HG02852 (cell line): ENCODE data around the gene CCDC159.
"Not testable (repeated sequence)": the region's sequence is repeated elsewhere in the genome, so short reads cannot be mapped to it uniquely, and the experiment has no call there.

Experiments
- ATAC-seq: cut with Tn5 transposase; IDR thresholded peaks from one replicate; pipeline ENCODE4 v1.9.1; 2021; ENCODE audit warnings: mild to moderate bottlenecking, moderate library complexity; ENCODE audit not compliant: unreplicated experiment

CCDC159 gene, protein sequence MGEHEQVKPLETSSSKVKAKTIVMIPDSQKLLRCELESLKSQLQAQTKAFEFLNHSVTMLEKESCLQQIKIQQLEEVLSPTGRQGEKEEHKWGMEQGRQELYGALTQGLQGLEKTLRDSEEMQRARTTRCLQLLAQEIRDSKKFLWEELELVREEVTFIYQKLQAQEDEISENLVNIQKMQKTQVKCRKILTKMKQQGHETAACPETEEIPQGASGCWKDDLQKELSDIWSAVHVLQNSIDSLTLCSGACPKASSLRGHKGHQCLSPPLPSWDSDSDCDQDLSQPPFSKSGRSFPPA

DNA sequence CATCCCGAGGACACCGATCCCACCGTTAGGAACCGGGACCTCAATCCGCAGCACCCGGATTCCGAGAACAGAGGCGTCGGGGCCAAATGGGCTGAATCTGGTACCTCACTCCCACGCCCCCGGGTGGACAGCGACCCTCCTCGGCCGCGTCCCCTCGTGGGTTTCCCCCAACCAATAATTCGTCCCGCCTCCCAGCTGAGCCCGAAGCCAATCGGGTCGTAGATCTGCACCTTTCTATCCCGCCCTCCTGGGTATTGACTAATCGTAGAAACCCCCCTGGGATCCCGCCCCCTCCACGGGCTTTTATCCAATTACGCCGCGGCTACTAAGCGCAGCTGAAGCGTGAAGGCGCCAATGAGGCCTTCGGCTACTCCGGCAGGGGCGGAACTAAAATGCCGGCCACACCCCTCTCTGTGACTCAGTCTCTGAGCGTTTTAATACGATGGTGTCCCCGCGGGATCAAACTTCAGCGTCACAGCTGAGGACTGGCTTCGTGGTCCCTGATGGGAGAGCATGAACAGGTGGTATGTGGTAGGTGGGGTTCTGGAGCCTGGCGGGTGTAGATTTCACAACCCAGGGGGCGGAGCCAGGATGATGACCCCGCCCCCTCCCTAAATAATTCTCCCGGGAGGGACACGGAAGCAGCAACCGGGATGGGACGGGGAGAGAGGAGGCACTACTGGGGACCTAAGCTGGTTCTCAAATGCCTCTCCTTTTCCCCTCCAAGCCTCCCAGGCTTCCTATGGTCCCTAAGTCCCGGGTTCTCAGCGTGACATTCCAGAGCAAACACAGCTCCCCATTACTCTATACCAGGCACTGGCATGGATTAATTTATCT, at the start of gene CCDC159, which contains the start of gene TMEM205:
TSS of gene CCDC159 (plus strand) at position 416 of the 837 bp plus-strand sequence. CDS start at position 504, 88 bp downstream.
TSS of gene TMEM205 (minus strand) at position 165 of the 837 bp plus-strand sequence. CDS start 649 bp downstream, outside the sequence.
- peak; percentile 95 for ATAC-seq

DNA sequence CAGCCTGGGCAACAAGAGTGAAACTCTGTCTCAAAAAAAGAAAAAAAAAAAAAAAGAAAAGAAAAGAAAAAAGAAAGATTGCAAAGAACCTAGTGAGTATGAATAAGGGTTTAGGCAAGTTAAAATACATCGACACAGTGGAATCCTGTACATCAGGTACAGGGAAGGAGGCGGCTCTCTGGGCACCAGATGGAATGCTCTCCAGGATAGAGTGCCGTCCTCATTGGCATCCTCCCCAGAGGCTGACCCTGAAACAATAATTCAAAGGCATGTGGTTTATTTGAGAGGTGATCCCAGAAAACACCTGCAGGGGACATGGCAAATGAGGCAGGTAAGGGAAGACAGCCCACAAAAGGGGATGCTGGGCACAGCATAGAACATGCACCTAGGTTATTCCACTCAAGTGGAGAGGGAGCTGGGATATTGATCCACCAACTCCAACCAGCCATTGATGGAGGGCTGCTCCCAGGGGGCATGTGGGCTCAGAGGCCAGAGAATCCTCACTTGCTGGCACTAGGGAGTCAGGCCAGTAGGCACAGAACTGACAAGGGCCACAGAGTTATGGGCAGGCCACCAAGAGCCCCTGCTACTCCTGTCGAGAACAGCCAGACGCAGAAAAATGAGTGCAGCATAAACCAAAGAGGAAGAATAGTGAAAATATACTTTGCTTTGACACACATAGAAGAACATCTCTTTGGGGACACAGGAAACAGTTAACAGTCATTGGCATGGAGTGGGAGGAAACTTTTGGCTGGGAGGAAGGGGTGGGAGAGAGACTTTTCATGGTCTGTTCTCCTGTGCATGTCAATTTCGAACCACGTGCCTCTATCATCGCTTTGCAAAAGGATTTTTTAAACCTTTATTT, 46.1 kb upstream of the CCDC159 start:
- ATAC-seq, result no peak

DNA sequence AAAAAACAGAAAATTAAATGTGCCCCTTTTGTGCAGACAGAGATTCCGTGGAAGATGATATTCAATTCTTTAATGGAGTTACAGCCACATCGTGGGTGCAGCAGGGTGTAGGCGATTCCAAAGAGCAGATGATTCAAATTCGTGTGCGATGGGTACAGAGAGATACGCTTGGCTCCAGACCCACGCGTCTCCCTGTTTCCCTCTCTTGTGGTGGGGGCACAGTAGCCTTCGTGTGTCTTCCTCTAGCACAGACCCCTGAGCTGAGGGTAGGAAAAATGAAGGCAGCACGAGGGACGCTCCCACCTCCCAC, 45.6 kb upstream of the CCDC159 start:
- ATAC-seq, result no peak

DNA sequence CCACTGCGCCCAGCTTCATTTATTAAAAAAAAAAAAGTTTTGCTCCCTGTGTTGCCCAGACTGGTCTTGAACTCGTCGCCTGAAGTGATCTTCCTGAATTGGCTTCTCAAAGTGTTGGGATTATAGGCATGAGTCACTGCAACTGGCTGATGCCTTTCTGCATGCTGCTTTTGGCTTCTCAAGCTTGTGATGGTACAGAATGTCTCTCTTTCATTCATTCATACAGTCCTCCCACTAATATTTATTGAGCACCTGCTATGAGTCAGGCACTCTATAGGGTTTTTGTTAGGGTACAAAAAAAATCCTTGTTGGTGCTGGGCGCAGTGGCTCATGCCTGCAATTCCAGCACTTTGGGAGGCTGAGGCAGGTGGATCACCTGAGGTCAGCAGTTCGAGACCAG, 41.4 kb upstream of the CCDC159 start:
- ATAC-seq, result no peak

DNA sequence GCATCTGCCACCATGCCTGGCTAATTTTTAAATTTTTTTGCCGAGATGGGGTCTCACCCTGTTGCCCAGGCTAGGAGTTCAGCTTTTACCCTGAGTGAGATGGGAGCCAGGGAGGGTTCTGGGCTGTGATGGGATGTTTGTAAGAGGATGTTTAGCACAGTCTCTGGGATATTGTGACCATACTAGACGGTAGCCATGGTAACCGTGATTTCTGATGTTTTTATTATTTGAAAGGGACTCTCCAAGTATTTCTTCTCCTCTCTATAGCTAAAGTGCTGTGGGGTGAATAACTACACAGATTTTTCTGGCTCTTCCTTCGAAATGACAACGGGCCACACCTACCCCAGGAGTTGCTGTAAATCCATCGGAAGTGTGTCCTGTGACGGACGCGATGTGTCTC, 40.0 kb upstream of the CCDC159 start:
- ATAC-seq, result no peak

DNA sequence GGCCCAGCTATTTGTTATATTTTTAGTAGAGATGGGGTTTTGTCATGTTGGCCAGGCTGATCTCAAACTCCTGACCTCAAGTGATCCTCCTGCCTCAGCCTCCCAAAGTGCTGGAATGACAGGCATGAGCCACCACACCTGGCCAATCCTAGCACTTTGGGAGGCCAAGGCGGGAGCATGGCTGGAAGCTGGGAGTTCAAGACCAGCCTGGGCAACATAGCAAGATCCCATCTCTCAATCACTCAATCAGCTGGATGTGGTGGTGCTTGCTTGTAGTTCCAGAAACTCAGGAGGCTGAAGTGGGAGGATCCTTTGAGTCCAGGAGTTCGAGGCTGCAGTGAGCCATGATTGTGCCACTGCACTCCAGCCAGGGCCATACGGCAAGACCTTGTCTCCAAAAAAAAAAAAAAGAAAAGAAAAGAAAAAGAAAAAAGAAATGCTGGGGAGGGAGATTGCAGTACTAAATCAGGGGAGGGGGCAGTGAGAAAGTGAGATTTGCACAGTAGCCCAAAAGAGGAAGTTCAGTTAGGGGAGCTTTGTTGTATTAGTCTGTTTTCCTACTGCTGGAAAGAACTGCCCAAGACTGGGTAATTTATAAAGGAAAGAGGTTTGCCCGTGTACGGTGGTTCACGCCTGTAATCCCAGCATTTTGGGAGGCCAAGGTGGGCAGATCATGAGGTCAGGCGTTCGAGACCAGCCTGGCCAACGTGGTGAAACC, 25.9 kb upstream of the CCDC159 start:
- not testable (repeated sequence) for ATAC-seq

DNA sequence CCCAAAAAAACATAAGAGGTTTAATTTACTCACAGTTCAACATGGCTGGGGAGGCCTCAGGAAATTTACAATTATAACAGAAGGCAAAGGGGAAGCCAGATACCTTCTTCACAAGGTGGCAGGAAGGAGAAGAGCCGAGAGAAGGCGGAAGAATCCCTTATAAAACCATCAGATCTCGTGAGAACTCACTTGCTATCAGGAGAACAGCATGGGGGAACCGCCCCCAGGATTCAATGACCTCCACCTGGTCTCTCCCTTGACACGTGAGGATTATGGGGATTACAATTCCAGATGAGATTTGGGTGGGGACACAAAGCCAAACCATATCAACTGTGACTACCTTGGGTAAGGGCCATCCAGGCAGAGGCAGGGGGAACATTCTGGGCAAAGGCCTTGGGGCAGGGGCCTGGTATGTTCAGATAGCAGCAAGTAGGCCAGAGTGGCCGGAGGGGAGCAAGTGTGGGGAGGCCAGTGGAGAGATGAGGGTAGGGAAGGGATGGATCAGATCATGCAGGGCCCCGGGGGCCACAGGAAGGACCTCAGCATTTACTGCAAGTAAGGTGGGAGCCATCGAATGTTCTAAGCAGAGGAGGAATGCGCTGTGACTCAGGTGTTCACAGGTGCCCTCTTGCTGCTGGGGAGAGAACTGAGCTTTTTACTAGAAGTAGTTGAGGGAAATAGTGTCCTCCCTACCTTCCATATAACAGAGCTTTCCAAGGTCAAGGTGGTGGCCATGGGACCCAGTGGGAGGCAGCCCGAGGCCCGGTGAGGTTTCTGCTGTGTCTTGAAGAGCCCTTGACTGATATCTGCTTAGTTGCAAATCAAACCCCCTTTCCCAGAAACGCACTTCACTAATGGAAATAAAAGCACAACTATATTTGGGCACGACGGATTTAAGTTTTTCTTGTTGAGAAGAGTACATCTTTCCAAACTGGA, 24.9 kb upstream of the CCDC159 start:
- ATAC-seq, result no peak

DNA sequence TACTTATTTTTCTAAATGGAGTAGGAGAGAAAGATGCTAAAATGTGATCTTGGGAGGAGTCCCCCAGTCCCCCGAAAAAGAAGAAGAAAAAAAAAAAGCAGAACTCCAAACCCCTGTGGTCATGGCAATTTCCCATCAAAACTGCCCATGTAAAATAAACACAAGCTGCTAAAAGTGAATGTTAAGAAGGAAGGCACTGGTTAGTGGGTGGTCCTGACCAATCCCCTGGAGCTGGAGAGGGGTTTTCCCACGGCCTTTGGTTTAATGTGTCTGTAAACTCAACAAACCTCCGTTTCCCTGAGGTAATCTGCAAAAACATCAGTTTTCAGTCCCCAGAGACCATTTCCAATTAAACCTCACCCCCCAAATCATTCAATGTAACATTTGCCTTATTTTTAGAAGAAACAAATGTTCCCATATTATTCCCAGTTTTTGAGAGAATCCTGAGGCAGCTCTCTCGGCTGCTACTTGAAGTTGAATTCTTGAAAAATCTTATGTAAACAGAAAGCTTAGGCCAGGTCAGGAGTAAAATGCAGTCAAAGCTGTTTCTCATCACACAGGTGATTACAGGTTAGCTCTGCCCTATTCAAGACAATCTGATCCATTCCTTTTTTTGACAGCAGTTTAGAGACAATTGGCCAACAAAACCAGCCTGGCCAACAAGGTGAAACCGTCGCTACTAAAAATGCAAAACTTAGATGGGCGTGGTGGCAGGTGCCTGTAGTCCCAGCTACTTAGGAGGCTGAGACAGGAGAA, 23.9 kb upstream of the CCDC159 start:
- ATAC-seq, result no peak

DNA sequence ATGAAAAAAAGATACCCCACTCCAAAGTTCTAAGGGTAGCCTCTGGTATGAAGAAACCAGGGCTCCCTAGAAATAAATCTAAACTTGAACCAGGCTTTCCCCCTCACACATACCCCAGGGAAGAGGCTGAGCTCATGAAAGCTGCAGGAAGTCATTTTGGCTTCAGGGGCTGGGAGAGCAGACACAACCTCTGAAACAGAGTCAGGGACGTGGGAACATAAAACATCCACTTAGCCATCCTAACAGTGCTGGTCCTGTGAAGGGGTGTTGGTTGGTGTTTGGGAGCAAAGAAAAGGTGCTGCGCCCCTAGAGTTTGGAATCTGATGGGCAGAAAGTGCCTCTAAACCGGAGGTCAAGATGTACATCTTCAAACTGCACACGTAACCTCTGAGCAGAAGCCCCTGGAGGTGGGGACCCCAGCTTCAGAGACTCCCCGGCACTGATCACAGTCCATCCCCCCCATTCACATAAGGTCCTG, 22.7 kb upstream of the CCDC159 start:
- no peak for ATAC-seq

DNA sequence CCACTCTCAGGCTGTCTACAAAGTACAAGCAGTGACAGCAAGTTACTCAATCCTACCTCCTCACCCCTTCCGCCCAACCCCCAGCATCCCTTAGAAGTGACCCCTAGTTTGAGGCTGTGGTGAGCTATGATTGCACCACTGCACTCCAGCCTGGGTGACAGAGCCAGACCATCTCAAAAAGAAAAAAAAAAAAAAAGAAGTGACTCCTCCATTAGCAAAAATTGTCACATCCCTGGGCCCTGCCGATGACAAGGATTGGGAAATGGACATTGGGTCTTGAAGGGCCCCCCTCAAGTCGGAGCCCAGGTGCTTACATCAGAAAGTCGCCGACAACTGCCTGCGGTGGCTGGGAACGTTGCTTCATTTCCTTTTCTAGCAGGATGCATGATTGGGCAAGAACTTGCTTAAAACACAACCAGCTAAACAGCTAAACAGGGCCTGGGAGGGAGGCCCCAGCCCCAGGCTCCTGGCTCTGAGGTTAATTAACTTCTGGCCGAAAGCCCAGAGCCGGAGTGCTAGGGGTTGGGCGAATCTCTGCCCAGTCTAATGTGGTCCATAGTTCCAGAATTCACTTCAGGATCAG, 22.1 kb upstream of the CCDC159 start:
- no peak for ATAC-seq

DNA sequence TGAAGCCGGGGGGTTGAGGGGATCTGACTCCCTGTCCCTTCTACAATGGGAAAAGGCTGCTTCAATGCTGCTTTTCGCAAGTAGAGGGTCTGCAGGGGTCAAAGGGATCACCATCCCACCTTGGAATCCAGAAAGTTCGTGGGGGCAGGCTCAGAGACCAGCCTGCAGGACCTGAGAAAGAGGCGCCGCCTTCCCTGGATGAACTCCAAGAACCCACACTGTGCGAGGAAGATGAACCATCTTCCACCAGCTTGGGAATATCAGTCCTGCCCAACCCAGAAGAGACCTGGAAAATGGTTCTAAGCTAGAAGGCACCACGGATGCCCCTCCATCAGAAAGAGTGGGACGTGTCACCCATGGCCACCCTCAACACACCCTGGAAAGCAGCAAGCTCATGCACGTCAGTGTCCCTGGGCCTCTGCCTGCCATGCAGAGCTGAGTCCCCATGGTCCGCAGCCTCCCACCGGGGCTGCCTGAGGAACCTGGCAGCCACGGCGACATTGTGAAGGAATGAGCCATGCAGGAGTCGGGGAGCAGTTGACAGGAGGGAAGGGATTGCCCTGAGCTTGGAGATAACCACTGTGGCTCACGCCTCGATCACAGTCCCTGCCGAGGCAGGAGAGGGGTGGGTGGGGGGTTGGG, 21.4 kb upstream of the CCDC159 start:
- ATAC-seq, result no peak

DNA sequence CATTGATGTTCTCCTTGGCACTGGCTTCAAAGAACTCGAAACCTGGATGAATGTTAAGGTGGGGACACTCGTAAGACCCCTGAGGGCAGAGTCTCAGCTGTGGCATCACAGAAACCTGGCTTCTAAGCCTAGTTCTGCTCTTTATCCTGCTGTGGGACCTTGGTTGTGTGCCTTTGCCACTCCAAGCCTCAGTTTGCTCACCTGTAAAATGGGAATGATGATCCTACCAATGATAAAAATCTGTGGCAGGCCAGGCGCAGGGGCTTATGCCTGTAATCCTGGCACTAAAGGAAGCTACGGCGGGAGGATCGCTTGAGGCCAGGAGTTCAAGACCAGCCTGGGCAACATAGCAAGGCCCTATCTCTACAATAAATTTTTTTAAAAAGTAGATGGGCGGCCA, 20.8 kb upstream of the CCDC159 start:
- ATAC-seq, result no peak

DNA sequence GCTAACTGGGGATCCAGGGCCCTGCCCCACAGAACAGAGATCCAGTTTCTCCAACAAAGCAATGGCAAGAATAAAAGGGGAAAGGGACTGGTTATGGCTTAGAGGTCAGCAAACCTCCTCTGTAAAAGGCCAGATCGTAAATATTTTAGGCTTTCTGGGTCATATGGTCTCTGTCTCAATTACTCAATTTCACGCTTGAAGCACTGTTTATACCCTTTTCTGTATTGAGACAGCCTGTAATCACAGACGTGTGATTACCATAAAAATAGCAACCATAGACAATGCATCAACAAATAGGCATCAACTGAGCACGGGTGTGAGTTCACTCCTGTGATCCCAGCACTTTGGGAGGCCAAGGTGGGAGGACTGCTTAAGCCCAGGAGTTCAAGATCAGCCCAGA, 16.2 kb upstream of the CCDC159 start:
- no peak for ATAC-seq

DNA sequence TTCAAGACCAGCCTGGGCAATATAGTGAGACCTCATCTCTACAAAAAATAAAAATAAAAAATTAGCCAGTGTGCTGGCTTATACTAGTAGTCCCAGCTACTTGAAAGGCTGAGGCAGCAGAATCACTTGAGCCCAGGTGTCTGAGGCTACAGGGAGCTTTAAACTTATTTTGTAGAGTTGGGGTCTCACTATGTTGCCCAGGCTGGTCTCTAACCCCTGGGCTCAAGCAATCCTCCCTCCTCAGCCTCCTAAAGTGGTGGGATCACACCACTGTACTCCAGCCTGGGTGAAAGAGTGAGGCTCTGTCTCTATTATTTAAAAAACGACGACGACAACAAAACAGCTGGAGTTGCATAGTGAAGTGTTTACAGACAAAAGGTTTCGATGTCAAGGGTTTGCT, 14.8 kb upstream of the CCDC159 start:
- no peak for ATAC-seq

DNA sequence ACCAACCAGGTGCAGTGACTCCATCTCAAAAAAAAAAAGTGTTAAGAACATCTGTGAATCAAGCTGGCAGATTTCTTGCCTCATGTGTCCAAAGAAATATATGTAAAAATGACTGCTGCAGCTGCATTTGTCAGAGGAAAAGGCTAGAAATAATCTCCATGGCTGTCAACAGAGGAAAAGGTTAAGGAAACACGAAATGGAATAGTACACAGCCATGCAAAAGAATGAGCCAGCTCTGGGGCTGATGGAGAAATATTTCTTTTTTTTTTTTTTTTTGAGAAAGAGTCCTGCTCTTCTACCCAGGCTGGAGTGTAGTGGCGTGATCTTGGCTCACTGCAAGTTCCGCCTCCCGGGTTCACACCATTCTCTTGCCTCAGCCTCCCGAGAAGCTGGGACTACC, 13.5 kb upstream of the CCDC159 start:
- no peak for ATAC-seq

DNA sequence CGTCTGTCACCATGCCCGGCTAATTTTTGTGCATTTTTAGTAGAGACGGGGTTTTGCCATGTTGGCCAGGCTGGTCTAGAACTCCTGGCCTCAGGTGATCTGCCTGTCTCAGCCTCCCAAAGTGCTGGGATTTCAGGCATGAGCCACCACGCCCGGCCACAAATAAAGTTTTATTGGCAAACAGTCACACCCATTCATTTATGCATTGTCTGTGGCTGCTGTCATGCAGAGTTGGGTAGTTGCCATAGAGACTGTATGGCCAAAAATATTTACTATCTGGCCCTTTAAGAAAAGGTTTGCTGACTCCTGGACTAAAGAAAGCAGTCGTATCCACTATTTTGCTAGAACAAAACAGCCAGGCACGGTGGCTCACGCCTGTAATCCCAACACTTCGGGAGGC, 12.5 kb upstream of the CCDC159 start:
- ATAC-seq, result not testable (repeated sequence)

DNA sequence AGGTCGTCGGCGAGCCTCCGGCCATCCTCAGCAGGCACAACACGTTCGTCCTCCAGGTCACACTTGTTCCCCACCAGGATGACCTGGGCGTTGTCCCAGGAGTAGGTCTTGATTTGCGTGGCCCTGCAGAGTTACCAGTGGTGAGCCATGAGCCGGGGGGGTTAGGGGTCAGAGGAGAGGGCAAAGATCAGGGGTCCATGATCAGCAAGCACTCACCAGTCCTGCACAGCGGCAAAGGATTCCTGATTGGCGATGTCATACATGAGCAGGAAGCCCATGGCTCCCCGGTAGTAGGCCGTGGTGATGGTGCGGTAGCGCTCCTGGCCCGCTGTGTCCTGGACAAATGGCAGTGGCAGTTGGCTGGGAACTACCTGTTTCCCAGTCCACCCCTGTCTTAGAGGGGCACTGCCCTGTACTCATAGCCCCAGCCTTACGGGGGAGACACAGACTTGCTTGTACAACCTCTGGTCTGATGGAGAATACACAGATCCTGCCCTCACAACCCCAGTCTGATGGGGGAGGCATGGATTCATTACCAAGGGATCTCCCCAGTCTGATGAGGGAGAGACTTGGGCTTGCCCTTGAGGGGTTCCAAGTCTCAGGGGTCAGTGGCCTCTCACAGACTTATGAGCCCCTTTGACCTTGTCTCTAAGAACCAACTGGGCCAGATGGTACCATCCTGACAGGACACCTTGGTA, 10.7 kb upstream of the CCDC159 start:
- ATAC-seq, result no peak
